T-cell (primary cell): ENCODE data around the gene HAUS8. TPM values are rescaled to one million over a fixed set of nuclear protein-coding genes. Genes with fewer than 3 reads are reported as not detected.

Source experiments
- ATAC-seq, 4 experiments: fragments of 200-7000 bp in 3 of 4; fragments of 150-1000 bp in 1 of 4; cut with Tn5 transposase; replicated peaks in 1 of 4; 1 replicate in 3 of 4; 2 replicates in 1 of 4; pipeline ENCODE4 v1.10.0; 2021; ENCODE audit warnings: moderate library complexity in 3 of 4, mild to moderate bottlenecking in 2 of 4, moderate number of reproducible peaks in 1 of 4
- CTCF ChIA-PET, 2 donors: fragments of 300-600 bp; sonication (Branson Sonifier 250); formaldehyde crosslinking; loops; one replicate each; lab custom pipeline; 2022; ENCODE audit warnings: antibody characterized with exemption in 2 of 2; lab: Charles Lee
- POLR2A ChIA-PET, 2 donors: fragments of 300-600 bp; sonication (Branson Sonifier 250); formaldehyde crosslinking; loops; one replicate each; lab custom pipeline; 2022; ENCODE audit warnings: antibody characterized with exemption in 2 of 2; lab: Charles Lee
- DNase-seq, 35 experiments: peaks; one replicate each; pipeline versions ENCODE4 v3.0.0 to v3.0.0-alpha.2; 2013 to 2023
- H3K27ac ChIP-seq: one replicate; pipeline ENCODE4 v1.5.1; 2013; ENCODE audit warnings: low read length
- H3K27me3 ChIP-seq, 2 experiments: replicated peaks in 1 of 2; 1 replicate in 1 of 2; 2 replicates in 1 of 2; pipeline versions ENCODE4 v1.6.1 to v1.7.0; 2013; ENCODE audit warnings: low read length in 1 of 2, mixed read lengths in 1 of 2; ENCODE audit not compliant: control insufficient read depth in 2 of 2, insufficient read depth in 2 of 2; ENCODE audit errors: extremely low read depth in 1 of 2
- H3K36me3 ChIP-seq, 2 donors: 1 replicate in 1 of 2; 2 replicates in 1 of 2; pipeline versions ENCODE4 v1.6.1 to v1.7.0; 2013; ENCODE audit warnings: low read length in 1 of 2; ENCODE audit not compliant: control insufficient read depth in 2 of 2, insufficient read depth in 1 of 2; ENCODE audit errors: extremely low read depth in 1 of 2
- H3K4me1 ChIP-seq, 2 experiments: 1 replicate in 1 of 2; 2 replicates in 1 of 2; pipeline versions ENCODE4 v1.6.1 to v1.7.0; 2013; ENCODE audit warnings: low read length in 2 of 2, mixed read lengths in 1 of 2; ENCODE audit not compliant: insufficient read depth in 2 of 2, control insufficient read depth in 1 of 2; ENCODE audit errors: extremely low read depth in 1 of 2
- H3K4me3 ChIP-seq, 2 donors: 1 replicate in 1 of 2; 2 replicates in 1 of 2; pipeline versions ENCODE4 v1.5.1 to v1.7.0; 2013; ENCODE audit warnings: mild to moderate bottlenecking in 2 of 2, low read length in 1 of 2, moderate library complexity in 1 of 2; ENCODE audit not compliant: control insufficient read depth in 1 of 2; ENCODE audit errors: extremely low read depth in 1 of 2
- H3K9me3 ChIP-seq: 2 replicates; pipeline ENCODE4 v1.7.0; 2013
- H3K27ac Mint-ChIP-seq, 2 donors: one replicate each; pipeline ENCODE4 v1.8.0; 2020 to 2021; ENCODE audit warnings: mild to moderate bottlenecking in 2 of 2, mixed read lengths in 2 of 2
- H3K27me3 Mint-ChIP-seq, 2 donors: one replicate each; pipeline ENCODE4 v1.8.0; 2021 to 2022; ENCODE audit warnings: mixed read lengths in 2 of 2
- H3K36me3 Mint-ChIP-seq: one replicate; pipeline ENCODE4 v1.8.0; 2021; ENCODE audit warnings: mixed read lengths
- H3K4me1 Mint-ChIP-seq, 3 donors: one replicate each; pipeline ENCODE4 v1.8.0; 2020 to 2022; ENCODE audit warnings: mixed read lengths in 3 of 3, mild to moderate bottlenecking in 1 of 3
- H3K4me3 Mint-ChIP-seq, 3 donors: one replicate each; pipeline ENCODE4 v1.8.0; 2020 to 2022; ENCODE audit warnings: mild to moderate bottlenecking in 3 of 3, mixed read lengths in 3 of 3, moderate library complexity in 3 of 3
- H3K9me3 Mint-ChIP-seq, 3 donors: one replicate each; pipeline ENCODE4 v1.8.0; 2020 to 2022; ENCODE audit warnings: mixed read lengths in 3 of 3
- WGBS: methylation state at CpG from one replicate; pipeline ENCODE4 v1.1.5; 2013; ENCODE audit warnings: missing lambda C conversion rate; ENCODE audit not compliant: insufficient coverage; 5-methylcytosine and 5-hydroxymethylcytosine counted together
- total RNA-seq, 35 experiments: library from RNA in 6 of 35; stranded (reverse) in 6 of 35; fragments of 120-200 nt in 1 of 35; gene quantifications; one replicate each; pipeline versions ENCODE4 v1.2.1 to v1.2.4 and lab custom pipeline; 2013 to 2026

Gene HAUS8
- total RNA-seq, 5 donors from 2014 or later (not counting 1 experiment from before 2014, with no cell fraction given): 16.6 to 20.4 (median 19.3) TPM

GRCh38 chr19:17037966-17038500 is 37.2 kb downstream of the HAUS8 start:
- H3K4me3 Mint-ChIP-seq: no peak overlapping the region
- CTCF ChIA-PET: no interaction called here
- DNase-seq: no peak
- no peak for ATAC-seq
- no peaks in the 10 kb centered on the region for H3K36me3 ChIP-seq
- no peaks in the 10 kb centered on the region for H3K9me3 ChIP-seq
- no peaks in the 10 kb centered on the region for H3K4me1 Mint-ChIP-seq
- no peaks in the 10 kb centered on the region for H3K4me1 ChIP-seq
- no peaks in the 10 kb centered on the region for H3K36me3 Mint-ChIP-seq
- peaks cover 0 to 50% of the 10 kb centered on the region in 2 experiments for H3K27me3 ChIP-seq
- H3K27me3 Mint-ChIP-seq: peaks cover 7 to 20% of the 10 kb centered on the region in 2 donors
- H3K4me3 ChIP-seq: no peak overlapping the region
- WGBS: 85% methylated on average over 14 of the region's 15 CpGs
- no peaks in the 10 kb centered on the region for H3K9me3 Mint-ChIP-seq
- H3K27ac ChIP-seq: no peak overlapping the region
- POLR2A ChIA-PET: interaction anchor here in 1 of 2 donors (0.6 kb wide), 1 partner anchor 135 kb away, joined by 10 read pairs; no protein-coding TSS in a partner anchor
- H3K27ac Mint-ChIP-seq: no peak overlapping the region

GRCh38 chr19:17037184-17037583 is 38.1 kb downstream of the HAUS8 start:
- POLR2A ChIA-PET: no interaction called here
- Histone ChIP-seq H3K36me3 (no peaks in the 10 kb centered on the region), H3K4me3 (no peak overlapping the region), H3K27me3 (peaks cover 0 to 44% of the 10 kb centered on the region in 2 experiments), H3K27ac (no peak overlapping the region), H3K4me1 (no peaks in the 10 kb centered on the region), H3K9me3 (no peaks in the 10 kb centered on the region)
- no peaks in the 10 kb centered on the region for H3K36me3 Mint-ChIP-seq
- no peaks in the 10 kb centered on the region for H3K9me3 Mint-ChIP-seq
- WGBS: 98% methylated on average over 5 of the region's 6 CpGs
- CTCF ChIA-PET: no interaction called here
- DNase-seq (no peak), ATAC-seq (no peak)
- H3K27me3 Mint-ChIP-seq: peaks cover 7 to 20% of the 10 kb centered on the region in 2 donors
- H3K27ac Mint-ChIP-seq: no peak overlapping the region
- no peak overlapping the region for H3K4me3 Mint-ChIP-seq
- H3K4me1 Mint-ChIP-seq: no peaks in the 10 kb centered on the region

DNA sequence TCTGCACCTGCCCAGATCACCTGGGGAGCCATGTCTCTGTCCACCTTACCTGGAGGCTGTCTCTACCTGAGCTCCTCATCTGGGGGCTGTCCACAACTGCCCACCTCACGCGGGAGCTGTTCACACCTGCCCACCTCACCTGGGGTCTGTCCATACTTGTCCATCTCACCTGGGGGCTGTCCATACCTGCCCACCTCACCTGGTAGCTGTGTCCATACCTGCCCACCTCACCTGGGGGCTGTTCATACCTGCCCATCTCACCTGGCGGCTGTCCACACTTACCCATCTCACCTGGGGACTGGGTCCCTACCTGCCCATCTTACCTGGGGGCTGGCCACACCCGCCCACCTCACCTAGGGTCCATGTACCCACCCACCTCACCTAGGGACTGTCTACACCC is 38.6 kb downstream of the HAUS8 start:
- DNase-seq: no peak
- H3K27ac ChIP-seq: no peak overlapping the region
- H3K9me3 ChIP-seq: no peaks in the 10 kb centered on the region
- no peaks in the 10 kb centered on the region for H3K36me3 ChIP-seq
- no peak overlapping the region for H3K4me3 ChIP-seq
- POLR2A ChIA-PET: no interaction called here
- Mint-ChIP-seq H3K36me3 (no peaks in the 10 kb centered on the region), H3K9me3 (no peaks in the 10 kb centered on the region), H3K27ac (no peak overlapping the region), H3K4me3 (no peak overlapping the region), H3K4me1 (no peaks in the 10 kb centered on the region), H3K27me3 (peaks cover 5 to 17% of the 10 kb centered on the region in 2 donors)
- peaks cover 0 to 38% of the 10 kb centered on the region in 2 experiments for H3K27me3 ChIP-seq
- CTCF ChIA-PET: no interaction called here
- ATAC-seq: no peak
- no peaks in the 10 kb centered on the region for H3K4me1 ChIP-seq
- WGBS: 80% methylated on average over 4 of the region's 4 CpGs

DNA sequence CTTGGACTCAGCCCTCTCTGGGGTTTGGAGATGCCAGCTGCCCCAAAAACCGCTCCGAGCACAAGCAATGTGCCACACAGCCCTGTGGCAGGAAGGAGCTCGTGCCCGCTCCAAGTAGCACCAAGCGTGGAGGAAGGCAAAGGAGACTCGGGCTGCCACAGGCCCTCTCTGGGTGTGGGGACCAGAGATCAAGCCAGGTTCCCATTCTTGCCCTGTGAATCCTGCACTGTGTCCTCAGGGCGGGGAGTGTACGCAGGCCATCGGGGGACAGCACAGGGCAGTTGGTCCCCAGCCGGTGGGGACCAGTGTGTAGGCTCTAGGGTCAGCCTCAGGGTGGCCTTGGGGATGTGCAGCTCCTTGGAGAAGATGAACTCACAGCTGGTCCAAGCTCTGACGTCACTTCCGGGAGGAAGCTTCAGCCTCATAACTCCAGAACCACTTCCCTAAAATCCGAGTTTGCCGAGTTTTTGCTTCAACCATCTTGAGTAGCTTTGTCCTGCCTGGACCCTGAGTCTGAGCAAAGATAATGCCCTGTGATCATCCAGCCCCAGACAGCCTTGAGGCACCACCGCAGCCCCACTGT is 39.3 kb downstream of the HAUS8 start:
- H3K4me1 Mint-ChIP-seq: no peaks in the 10 kb centered on the region
- ChIA-PET POLR2A (no interaction called here), CTCF (no interaction called here)
- Histone ChIP-seq H3K27ac (no peak overlapping the region), H3K9me3 (no peaks in the 10 kb centered on the region), H3K27me3 (peaks cover 0 to 37% of the 10 kb centered on the region in 2 experiments), H3K4me3 (no peak overlapping the region), H3K4me1 (no peaks in the 10 kb centered on the region), H3K36me3 (no peaks in the 10 kb centered on the region)
- WGBS: 74% methylated on average over 15 of the region's 15 CpGs
- no peak overlapping the region for H3K4me3 Mint-ChIP-seq
- H3K36me3 Mint-ChIP-seq: no peaks in the 10 kb centered on the region
- DNase-seq: peak in 2 of 35 experiments; percentile 8 to 30
- H3K9me3 Mint-ChIP-seq: no peaks in the 10 kb centered on the region
- peaks cover 4 to 15% of the 10 kb centered on the region in 2 donors for H3K27me3 Mint-ChIP-seq
- no peak for ATAC-seq
- no peak overlapping the region for H3K27ac Mint-ChIP-seq

DNA sequence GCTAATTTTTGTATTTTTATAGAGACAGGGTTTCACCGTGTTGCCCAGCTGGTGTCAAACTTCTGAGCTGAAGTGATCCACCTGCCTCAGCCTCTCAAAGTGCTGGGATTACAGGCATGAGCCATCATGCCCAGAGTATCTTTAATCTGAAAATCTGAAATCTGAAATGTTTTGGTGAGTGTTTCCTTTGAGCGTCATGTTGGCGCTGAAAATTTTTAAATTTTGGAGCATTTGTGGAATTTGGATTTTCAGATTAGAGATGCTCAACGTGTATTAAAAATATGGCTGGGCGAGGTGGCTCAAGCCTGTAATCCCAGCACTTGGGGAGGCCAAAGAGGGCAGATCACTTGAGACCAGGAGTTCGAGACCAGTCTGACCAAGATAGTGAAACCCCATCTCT is 43.5 kb downstream of the HAUS8 start:
- Histone ChIP-seq H3K9me3 (no peaks in the 10 kb centered on the region), H3K36me3 (no peaks in the 10 kb centered on the region), H3K4me3 (no peak overlapping the region), H3K27ac (no peak overlapping the region), H3K4me1 (peaks cover 0 to 2% of the 10 kb centered on the region in 2 experiments), H3K27me3 (peaks cover 2 to 40% of the 10 kb centered on the region in 2 experiments)
- Mint-ChIP-seq H3K9me3 (no peaks in the 10 kb centered on the region), H3K4me3 (no peak overlapping the region), H3K36me3 (no peaks in the 10 kb centered on the region), H3K27ac (no peak overlapping the region), H3K27me3 (peaks cover 10 to 30% of the 10 kb centered on the region in 2 donors), H3K4me1 (peaks cover 0 to 11% (median 3%) of the 10 kb centered on the region in 3 donors)
- ATAC-seq: no peak
- WGBS: 78% methylated on average over 3 of the region's 6 CpGs
- DNase-seq: no peak
- ChIA-PET CTCF (no interaction called here), POLR2A (no interaction called here)

- no peak overlapping the region for H3K27ac Mint-ChIP-seq
- H3K4me1 Mint-ChIP-seq: peaks cover 9 to 18% (median 9%) of the 10 kb centered on the region in 3 donors
- WGBS: 82% methylated on average over 4 of the region's 7 CpGs
- DNase-seq (no peak), ATAC-seq (no peak)
- Histone ChIP-seq H3K27me3 (peaks cover 2 to 46% of the 10 kb centered on the region in 2 experiments), H3K36me3 (no peaks in the 10 kb centered on the region), H3K9me3 (no peaks in the 10 kb centered on the region), H3K4me1 (peaks cover 0 to 11% of the 10 kb centered on the region in 2 experiments), H3K27ac (no peak overlapping the region), H3K4me3 (no peak overlapping the region)
- peaks cover 12% of the 10 kb centered on the region for H3K36me3 Mint-ChIP-seq
- ChIA-PET CTCF (no interaction called here), POLR2A (no interaction called here)
- H3K27me3 Mint-ChIP-seq: peaks cover 31 to 59% of the 10 kb centered on the region in 2 donors
- H3K4me3 Mint-ChIP-seq: peak overlapping the region in 2 of 3 donors; percentile 41 to 63
- peaks cover 4 to 19% (median 16%) of the 10 kb centered on the region in 3 donors for H3K9me3 Mint-ChIP-seq
Measured at GRCh38 chr19:17027535-17027975, 47.7 kb downstream of the HAUS8 start.
